Measurements from ENCODE around the gene GOLGA8F.
"Not testable (repeated sequence)": the region's sequence is repeated elsewhere in the genome, so short reads cannot be mapped to it uniquely, and the experiment has no call there.

The GOLGA8F gene

GRCh38 chr15:28378364-28378763, at the start of gene GOLGA8F:
Gene GOLGA8F (plus strand): TSS chr15:28378664. CDS start chr15:28378762, 98 bp downstream.
- DNase-seq (ENCODE audit: low read depth, low spot score) = not testable (repeated sequence)

GRCh38 chr15:28357984-28358383, 20.5 kb upstream of the GOLGA8F start, which contains the start of gene GOLGA6L24:
Gene GOLGA6L24 (minus strand): TSS chr15:28358084. CDS start chr15:28358023, 61 bp downstream.
- not testable (repeated sequence) for DNase-seq (ENCODE audit: low read depth, low spot score)

GRCh38 chr15:28365502-28365901, 13.0 kb upstream of the GOLGA8F start:
- not testable (repeated sequence) for DNase-seq (ENCODE audit: low read depth, low spot score)

GRCh38 chr15:28380053-28380452, 1.6 kb downstream of the GOLGA8F start:
- not testable (repeated sequence) for DNase-seq (ENCODE audit: low read depth, low spot score)

- not testable (repeated sequence) for DNase-seq (ENCODE audit: low read depth, low spot score)
Measured at GRCh38 chr15:28396022-28396421, 17.6 kb downstream of the GOLGA8F start.

- not testable (repeated sequence) for DNase-seq (ENCODE audit: low read depth, low spot score)
Measured at GRCh38 chr15:28402774-28403435, 24.4 kb downstream of the GOLGA8F start.

- DNase-seq (ENCODE audit: low read depth, low spot score) = not testable (repeated sequence)
Measured at GRCh38 chr15:28420470-28420869, 42.0 kb downstream of the GOLGA8F start.

GRCh38 chr15:28435594-28435993, 57.1 kb downstream of the GOLGA8F start:
- DNase-seq (ENCODE audit: low read depth, low spot score) = not testable (repeated sequence)

Data from ELF-1 (cell line).